SKM-1 (cell line): Measurements from ENCODE around the gene TADA2B.

ENCODE experiments used
- DNase-seq: peaks from one replicate; lab custom pipeline; 2025; ENCODE audit not compliant: unreplicated experiment; lab: John Stamatoyannopoulos, UW

Gene TADA2B

GRCh38 chr4:7043284-7044136, at the start of gene TADA2B:
Gene TADA2B (plus strand): TSS chr4:7043372. CDS start chr4:7043580, 208 bp downstream.
- DNase-seq: peak; percentile 77

- DNase-seq: no peak
Observed at GRCh38 chr4:6996481-6996880, 46.7 kb upstream of the TADA2B start.

DNA sequence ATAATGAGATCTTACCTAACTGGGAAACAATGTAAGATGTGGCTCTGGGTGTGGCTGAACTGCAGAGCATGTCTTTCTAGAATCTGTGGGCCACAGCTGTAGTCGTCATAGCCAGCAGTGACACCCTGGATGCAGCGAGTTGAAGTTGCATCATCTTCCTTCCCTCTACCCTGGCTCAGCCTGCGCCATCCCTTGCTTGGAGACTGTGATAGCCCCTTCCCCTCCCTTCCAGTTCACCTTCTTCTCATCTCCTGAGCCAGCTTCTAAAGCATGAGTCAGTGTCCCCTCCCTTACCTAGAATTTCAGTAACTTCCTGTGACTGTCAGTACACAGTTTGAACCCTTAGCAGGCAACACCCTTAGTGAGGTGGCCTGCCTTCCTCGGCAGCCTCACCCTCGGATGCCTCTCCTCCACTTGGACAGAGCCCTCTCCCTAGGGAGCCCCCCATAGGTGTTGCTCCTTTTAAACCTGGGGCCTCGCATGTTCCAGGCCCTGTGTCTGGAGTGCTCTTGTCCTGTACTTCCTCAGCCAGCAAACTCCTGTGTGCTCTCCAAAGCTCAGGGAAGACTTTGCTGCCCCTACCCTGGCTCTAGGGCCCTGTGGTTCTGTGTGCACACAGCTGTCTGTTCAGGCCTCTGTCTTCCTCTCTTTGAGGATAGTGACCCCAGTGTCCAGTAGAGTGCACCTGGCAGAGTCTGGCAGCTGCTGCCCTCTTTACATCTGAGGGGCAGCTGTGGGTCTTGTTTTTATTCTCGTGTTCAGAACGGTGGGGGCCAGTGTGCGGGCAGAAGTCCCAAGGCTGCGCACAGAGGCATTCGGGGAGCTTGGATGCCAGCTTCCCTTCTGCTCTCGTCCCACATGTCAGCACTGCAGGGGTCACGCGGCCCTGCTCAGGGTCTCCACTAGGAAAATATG, 43.7 kb upstream of the TADA2B start:
- DNase-seq: peak; percentile 26

- DNase-seq: no peak
Observed at GRCh38 chr4:7000421-7001176, 42.6 kb upstream of the TADA2B start.

GRCh38 chr4:7001271-7001670, 41.9 kb upstream of the TADA2B start:
- DNase-seq: no peak

- DNase-seq: no peak
Observed at GRCh38 chr4:7002336-7002735, 40.8 kb upstream of the TADA2B start.

- DNase-seq: no peak
Observed at GRCh38 chr4:7003176-7003878, 39.8 kb upstream of the TADA2B start.

GRCh38 chr4:7003879-7004240, 39.3 kb upstream of the TADA2B start:
- no peak for DNase-seq

DNA sequence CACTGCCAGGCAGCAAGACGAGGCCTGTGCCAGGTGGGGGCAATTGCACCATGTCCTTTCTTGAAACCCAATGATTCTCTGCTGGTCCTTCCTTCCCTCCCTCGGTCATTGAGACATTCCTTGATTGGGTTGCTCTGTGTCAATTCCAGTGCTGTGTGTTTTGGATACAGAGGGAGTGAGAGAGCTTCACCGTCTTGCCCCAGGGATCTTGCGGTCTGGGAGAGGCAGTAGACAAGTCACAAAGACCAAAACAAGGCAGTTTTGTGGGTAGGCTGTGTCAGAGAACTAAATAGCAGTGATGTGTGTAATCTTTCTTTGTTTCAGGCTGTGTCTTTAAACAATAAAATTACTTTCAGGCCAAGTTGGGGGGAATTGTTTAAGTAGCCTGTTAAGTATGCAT, 38.8 kb upstream of the TADA2B start:
- DNase-seq: no peak

DNA sequence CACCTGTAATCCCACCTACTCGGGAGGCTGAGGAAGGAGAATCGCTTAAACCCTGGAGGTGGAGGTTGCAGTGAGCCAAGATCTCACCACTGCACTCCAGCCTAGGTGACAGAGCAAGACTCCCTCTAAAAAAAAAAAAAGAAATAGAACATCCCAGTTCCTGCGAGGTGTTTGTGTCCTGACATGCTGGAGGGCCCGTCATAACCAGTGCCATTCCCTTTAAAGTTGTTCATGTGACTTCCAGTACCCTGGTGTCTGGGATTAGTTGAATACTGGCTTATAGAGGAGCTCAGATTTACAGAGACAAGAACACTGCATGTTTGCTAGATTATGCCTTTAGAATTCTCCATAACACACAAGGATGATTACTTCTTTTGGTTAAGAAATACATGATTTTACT, 37.6 kb upstream of the TADA2B start:
- DNase-seq: no peak

DNA sequence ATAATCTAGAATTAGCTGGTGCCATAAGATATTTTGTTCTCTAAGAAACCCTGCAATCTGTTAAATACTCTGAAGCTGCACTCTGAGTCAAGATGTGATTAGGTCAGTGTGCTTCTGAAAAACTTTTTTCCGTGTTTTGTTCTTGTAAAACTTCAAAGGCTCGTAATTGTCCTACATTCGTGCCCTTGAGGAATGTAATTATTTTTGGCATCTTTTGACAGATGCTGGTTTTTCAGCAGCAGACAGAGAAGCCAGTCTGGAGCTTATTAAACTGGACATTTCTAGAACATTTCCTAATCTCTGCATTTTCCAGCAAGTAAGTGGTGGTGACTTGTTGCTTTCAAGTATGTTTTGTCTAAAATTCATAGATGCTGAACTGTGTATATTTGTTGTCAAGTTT, 36.8 kb upstream of the TADA2B start:
- no peak for DNase-seq

DNA sequence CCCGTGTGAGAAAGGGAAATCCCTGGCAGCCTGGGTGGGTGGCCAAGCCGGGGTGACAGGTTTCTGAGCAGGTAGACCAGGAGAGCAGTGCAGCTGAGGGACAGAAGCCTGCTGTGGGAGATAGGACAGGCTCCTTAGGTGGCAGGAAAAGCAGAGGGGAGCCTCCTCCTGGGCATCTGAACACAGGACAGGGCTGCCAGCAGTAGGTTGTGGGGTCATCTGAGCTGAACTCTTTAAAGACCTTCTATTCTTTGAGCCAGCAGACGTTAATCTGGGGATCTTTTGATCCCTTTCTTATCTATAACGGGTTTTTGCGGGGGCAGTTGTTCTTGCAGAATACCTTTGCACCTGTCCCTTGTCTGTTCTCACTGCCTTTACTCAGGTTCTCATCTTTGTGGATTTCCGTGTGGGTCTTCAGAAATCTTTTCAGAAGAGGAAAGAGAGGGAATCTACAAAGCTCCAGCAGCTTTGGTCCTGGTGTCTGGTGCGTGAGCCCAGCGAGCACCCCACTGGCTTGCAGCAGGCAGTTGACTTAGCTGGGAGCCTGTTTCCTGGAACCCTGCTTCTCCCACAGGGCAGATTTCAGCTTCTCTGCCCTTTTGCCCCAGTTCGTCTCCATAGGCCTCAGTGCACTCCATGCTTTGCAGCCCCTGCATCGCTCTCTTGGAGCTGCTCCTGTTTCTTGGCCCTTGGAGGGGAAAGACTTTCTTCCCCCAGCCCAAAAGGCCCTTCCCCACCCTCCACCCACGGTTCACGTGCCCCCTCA, 35.8 kb upstream of the TADA2B start:
- no peak for DNase-seq

- DNase-seq: no peak
Observed at GRCh38 chr4:7007944-7008343, 35.2 kb upstream of the TADA2B start.

DNA sequence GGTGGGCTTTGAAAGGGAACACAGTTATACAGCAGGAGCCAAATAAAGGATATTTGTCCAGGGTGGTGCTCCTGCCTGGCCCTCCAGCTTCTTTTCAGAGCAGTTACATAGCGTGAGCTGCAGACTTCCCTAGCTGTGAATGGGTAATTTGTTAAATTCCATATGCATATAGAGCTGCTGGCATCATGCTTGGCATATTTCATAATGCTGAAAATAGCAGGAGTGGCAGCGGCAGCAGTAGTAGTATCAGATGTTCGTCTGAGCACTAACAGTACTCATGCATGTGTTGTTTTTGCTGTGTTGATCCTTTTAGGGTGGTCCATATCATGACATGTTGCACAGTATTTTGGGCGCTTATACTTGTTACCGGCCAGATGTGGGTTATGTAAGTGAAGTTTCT, 33.6 kb upstream of the TADA2B start:
- DNase-seq: no peak

- DNase-seq: no peak
Observed at GRCh38 chr4:7013175-7013574, 30.0 kb upstream of the TADA2B start.

- DNase-seq: no peak
Observed at GRCh38 chr4:7014815-7015214, 28.4 kb upstream of the TADA2B start.

DNA sequence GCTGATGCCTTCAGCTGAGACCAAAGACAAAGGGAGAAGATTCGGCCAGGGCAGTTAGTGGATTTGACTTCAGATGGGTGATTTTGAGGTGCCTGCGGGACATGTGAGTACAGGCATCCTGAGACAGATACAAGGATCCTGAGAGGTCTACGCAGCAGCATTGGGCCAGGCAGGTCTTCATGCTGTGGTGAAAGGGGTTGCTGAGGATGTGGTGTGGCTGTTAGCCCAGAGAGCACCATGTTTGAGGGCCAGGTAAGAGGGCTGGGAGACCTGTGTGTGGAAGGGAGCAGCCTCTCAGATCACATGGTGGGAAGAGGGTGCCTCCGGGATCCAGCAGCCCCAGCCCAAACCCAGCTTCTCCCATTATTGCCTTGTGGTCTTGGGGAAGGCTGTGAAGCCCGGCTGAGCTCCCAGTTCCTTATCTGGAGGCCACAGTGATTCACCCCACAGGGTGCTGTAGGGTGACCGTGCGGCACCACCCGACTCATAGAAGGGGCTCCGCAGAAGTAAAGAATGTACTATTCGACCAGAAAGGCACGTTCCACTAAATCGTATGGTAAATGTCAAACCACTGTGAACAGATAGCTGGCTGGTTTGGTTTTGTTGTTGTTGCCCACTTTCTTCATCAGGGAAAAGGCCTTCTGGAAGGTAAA, 27.7 kb upstream of the TADA2B start:
- DNase-seq: no peak

- DNase-seq: no peak
Observed at GRCh38 chr4:7016086-7016485, 27.1 kb upstream of the TADA2B start.

- DNase-seq: no peak
Observed at GRCh38 chr4:7016512-7016911, 26.7 kb upstream of the TADA2B start.
